GM19452 (cell line): ENCODE data around the gene PDZK1IP1.
"Not testable (repeated sequence)": the region's sequence is repeated elsewhere in the genome, so short reads cannot be mapped to it uniquely, and the experiment has no call there.

ENCODE experiments used
- ATAC-seq: cut with Tn5 transposase; IDR thresholded peaks from one replicate; pipeline ENCODE4 v1.9.1; 2021; ENCODE audit not compliant: unreplicated experiment

Gene PDZK1IP1

GRCh38 chr1:47181955-47182675, 7.7 kb downstream of the PDZK1IP1 start:
- no peak for ATAC-seq

- no peak for ATAC-seq
Observed at GRCh38 chr1:47181095-47181954, 8.5 kb downstream of the PDZK1IP1 start.

GRCh38 chr1:47180603-47181094, 9.2 kb downstream of the PDZK1IP1 start:
- no peak for ATAC-seq

GRCh38 chr1:47179988-47180563, 9.8 kb downstream of the PDZK1IP1 start:
- ATAC-seq, result no peak

GRCh38 chr1:47179017-47179987, 10.5 kb downstream of the PDZK1IP1 start:
- peak; percentile 89 for ATAC-seq

GRCh38 chr1:47178654-47179016, 11.2 kb downstream of the PDZK1IP1 start:
- ATAC-seq, result no peak

- no peak for ATAC-seq
Observed at GRCh38 chr1:47178020-47178419, 11.8 kb downstream of the PDZK1IP1 start.

- ATAC-seq, result no peak
Observed at GRCh38 chr1:47175227-47175934, 14.5 kb downstream of the PDZK1IP1 start.

GRCh38 chr1:47174656-47175020, 15.2 kb downstream of the PDZK1IP1 start:
- no peak for ATAC-seq

GRCh38 chr1:47172782-47173181, 17.1 kb downstream of the PDZK1IP1 start:
- no peak for ATAC-seq

GRCh38 chr1:47164552-47164951, 25.3 kb downstream of the PDZK1IP1 start:
- no peak for ATAC-seq

- ATAC-seq, result no peak
Observed at GRCh38 chr1:47161298-47162040, 28.4 kb downstream of the PDZK1IP1 start.

- ATAC-seq, result no peak
Observed at GRCh38 chr1:47160716-47161115, 29.1 kb downstream of the PDZK1IP1 start.

- ATAC-seq, result not testable (repeated sequence)
Observed at GRCh38 chr1:47157957-47158356, 31.9 kb downstream of the PDZK1IP1 start.

- not testable (repeated sequence) for ATAC-seq
Observed at GRCh38 chr1:47156457-47156856, 33.4 kb downstream of the PDZK1IP1 start.

GRCh38 chr1:47149162-47149561, 40.7 kb downstream of the PDZK1IP1 start:
- not testable (repeated sequence) for ATAC-seq

GRCh38 chr1:47147047-47147785, 42.6 kb downstream of the PDZK1IP1 start:
- ATAC-seq, result no peak

GRCh38 chr1:47146495-47146894, 43.3 kb downstream of the PDZK1IP1 start:
- ATAC-seq, result not testable (repeated sequence)

- not testable (repeated sequence) for ATAC-seq
Observed at GRCh38 chr1:47143654-47144053, 46.2 kb downstream of the PDZK1IP1 start.
